Sigmoid colon (tissue), 4 donors: Measurements from ENCODE around the gene PTPN1.

Source experiments
- CTCF ChIP-seq, 4 experiments: fragments of 450-650 bp in 3 of 4; fragments of 200-600 bp in 1 of 4; IDR thresholded peaks; one replicate each; pipeline ENCODE4 v1.5.1; 2016 to 2019; ENCODE audit warnings: antibody characterized with exemption in 4 of 4, mild to moderate bottlenecking in 3 of 4, moderate library complexity in 2 of 4
- EP300 ChIP-seq, 4 donors: sonication (generic); formaldehyde crosslinking; IDR thresholded peaks; one replicate each; pipeline ENCODE4 v1.6.1; 2017; ENCODE audit warnings: antibody characterized with exemption in 4 of 4

- TF ChIP-seq EP300 (IDR thresholded peaks at IDR 0.05) (no peak), CTCF (IDR thresholded peaks at IDR 0.05) (no peak)
These were observed 4.0 kb upstream of the PTPN1 start for GRCh38 chr20:50506270-50506579.
